Muscle of back (tissue), 11 donors: ENCODE data around the gene ABCB11. TPM values are rescaled to one million over a fixed set of nuclear protein-coding genes. Genes with fewer than 3 reads are reported as not detected.
"Not testable (repeated sequence)": the region's sequence is repeated elsewhere in the genome, so short reads cannot be mapped to it uniquely, and the experiment has no call there.

Source experiments
- DNase-seq, 3 donors: peaks; one replicate each; pipeline versions ENCODE4 v3.0.0 to v3.0.0-alpha.2; 2013
- polyA plus RNA-seq, 10 donors: library from polyadenylated mRNA; unstranded; fragments of 120-200 nt; gene quantifications; one replicate each; pipeline ENCODE4 v1.2.1, GENCODE V29; 2013; ENCODE audit not compliant: insufficient read length in 10 of 10

ABCB11 gene
- polyA plus RNA-seq, 10 donors: 0.06 to 0.21 (median 0.11) TPM; not detected in 7

- no peak for DNase-seq
These were observed 15.5 kb upstream of the ABCB11 start for GRCh38 chr2:169046440-169047151.

- no peak for DNase-seq
These were observed 11.7 kb upstream of the ABCB11 start for GRCh38 chr2:169042856-169043255.

- no peak for DNase-seq
These were observed 10.5 kb upstream of the ABCB11 start for GRCh38 chr2:169041594-169041993.

GRCh38 chr2:169039702-169040101 is 8.6 kb upstream of the ABCB11 start:
- DNase-seq: no peak

- no peak for DNase-seq
These were observed 7.2 kb upstream of the ABCB11 start for GRCh38 chr2:169038338-169038757.

GRCh38 chr2:169036736-169037440 is 5.8 kb upstream of the ABCB11 start:
- no peak for DNase-seq

- DNase-seq: no peak
These were observed 4.8 kb upstream of the ABCB11 start for GRCh38 chr2:169035887-169036286.

- no peak for DNase-seq
These were observed 3.9 kb upstream of the ABCB11 start for GRCh38 chr2:169034984-169035544.

GRCh38 chr2:169034256-169034655 is 3.1 kb upstream of the ABCB11 start:
- DNase-seq: no peak

GRCh38 chr2:169029341-169029740 is 1.8 kb downstream of the ABCB11 start:
- no peak for DNase-seq

- no peak for DNase-seq
These were observed 3.9 kb downstream of the ABCB11 start for GRCh38 chr2:169027234-169027633.

GRCh38 chr2:169026056-169026455 is 5.1 kb downstream of the ABCB11 start:
- no peak for DNase-seq

- DNase-seq: no peak
These were observed 8.0 kb downstream of the ABCB11 start for GRCh38 chr2:169023161-169023560.

- no peak for DNase-seq
These were observed 12.7 kb downstream of the ABCB11 start for GRCh38 chr2:169018390-169018789.

- DNase-seq: no peak
These were observed 15.2 kb downstream of the ABCB11 start for GRCh38 chr2:169015943-169016342.

GRCh38 chr2:169014780-169015179 is 16.3 kb downstream of the ABCB11 start:
- DNase-seq: no peak

GRCh38 chr2:169013628-169014026 is 17.5 kb downstream of the ABCB11 start:
- DNase-seq: no peak

GRCh38 chr2:169012812-169013627 is 18.1 kb downstream of the ABCB11 start:
- peak in 1 of 3 donors; percentile 11 for DNase-seq

GRCh38 chr2:169012191-169012792 is 18.8 kb downstream of the ABCB11 start:
- DNase-seq: not testable (repeated sequence)

GRCh38 chr2:169011698-169012097 is 19.4 kb downstream of the ABCB11 start:
- no peak for DNase-seq

GRCh38 chr2:169010633-169011460 is 20.3 kb downstream of the ABCB11 start:
- DNase-seq: no peak
